GM19468 (cell line): ENCODE measurements around the gene DHRS7.

ENCODE experiments used
- ATAC-seq: cut with Tn5 transposase; IDR thresholded peaks from one replicate; pipeline ENCODE4 v1.9.1; 2021; ENCODE audit warnings: mild to moderate bottlenecking, moderate library complexity, moderate number of reproducible peaks; ENCODE audit not compliant: unreplicated experiment; ENCODE audit errors: extremely low read depth

The DHRS7 gene

DNA sequence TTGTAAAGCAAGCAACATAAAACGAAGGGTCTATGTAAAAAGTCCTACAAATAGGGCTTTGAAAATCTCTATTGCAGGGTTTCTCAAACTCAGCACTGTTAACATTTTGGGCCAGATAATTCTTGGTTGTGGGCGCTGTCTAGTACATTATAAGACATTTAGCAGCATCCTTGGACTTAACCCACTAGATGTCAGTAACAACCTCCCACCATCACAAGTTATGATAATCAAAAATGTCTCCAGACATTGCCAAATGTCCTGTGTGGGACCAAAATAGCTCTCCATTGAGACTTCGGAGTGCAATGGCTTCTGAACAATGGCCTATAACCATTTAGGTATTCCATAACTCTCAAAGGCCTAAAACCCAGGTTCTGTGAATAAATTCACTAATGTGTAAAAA lies 22.9 kb upstream of the DHRS7 start:
- ATAC-seq = no peak

DNA sequence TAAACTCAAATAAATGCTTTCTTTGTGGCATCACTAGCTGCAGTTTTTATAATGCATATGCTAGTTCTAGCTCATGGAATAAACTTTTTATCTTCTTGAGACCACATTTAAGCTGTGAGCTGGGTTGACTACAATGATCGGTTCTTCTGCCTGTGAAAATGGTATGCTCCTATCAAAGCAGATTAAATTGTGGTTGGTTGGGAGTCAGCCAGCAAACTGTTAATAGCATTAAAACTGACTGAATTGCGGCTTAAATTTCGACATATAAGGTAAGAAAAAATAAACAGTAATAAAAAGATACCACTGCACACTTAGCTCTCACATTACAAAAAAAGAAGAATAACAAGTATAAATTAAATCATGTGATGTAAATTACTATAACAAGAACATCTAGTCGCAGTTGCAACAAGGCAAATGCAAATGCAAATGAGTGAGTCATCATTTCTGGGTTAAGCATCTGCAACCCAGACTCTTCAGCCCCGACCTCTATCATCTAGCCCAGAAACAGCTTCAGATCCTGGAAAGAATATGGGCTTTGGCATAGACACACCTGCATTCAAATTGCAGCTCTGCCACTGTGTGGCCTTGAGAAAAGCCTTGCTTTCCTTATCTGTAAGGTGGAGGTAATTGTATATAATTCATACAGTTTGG lies 19.8 kb upstream of the DHRS7 start:
- no peak for ATAC-seq

DNA sequence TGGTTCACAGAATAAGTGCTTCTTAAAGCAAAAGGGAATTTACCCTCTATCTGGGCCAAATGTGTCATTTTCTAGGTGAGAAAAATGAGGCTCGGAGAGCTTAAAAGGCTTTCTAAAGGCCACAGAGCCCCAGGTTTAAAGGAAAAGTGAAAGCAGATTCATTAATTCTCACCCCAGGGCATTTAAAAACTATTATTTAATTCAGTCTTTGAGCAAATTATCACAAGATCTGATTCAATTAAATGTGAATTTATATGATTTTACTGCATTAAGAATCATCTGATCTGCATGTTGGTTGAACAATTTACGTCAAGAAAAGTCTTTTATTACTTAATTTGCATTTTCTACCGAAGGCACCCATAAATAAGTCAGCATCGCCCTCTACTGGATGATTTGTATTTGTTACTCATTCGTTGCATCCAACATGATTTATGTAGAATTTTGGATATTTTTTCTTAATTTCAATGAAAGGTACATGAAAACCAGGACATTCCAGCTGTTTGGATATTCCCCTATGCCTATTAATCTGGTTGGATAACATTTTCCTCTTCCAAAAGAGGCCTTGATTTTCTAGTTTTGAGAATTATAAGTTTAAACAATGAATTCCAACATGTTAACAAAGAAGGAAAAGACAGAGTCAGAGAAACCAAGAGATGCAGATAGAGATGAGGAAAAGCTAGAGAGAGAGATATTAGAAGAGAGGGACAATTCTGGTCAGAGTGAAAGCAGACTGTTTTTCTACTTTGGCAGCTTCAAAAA lies 19.1 kb upstream of the DHRS7 start:
- ATAC-seq = peak; percentile 41

DNA sequence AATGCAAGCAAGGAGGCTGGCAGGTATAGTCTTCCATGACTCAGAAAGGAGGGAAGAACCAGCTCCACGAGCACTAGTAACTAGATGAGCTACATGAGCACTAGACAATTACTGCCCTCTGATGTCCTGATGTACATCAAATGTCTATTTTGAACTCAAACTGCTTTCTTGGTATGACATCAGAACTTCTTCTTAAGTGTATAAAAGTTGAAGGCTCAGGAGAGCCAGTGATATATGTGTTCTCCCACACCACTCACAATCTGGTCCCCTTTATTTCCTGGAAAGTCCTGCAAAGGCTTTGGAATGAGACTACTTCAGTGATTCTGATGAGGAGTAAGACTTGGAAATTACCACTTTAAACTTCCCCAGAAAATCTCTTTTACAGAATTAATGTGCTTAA lies 18.5 kb upstream of the DHRS7 start:
- no peak for ATAC-seq

DNA sequence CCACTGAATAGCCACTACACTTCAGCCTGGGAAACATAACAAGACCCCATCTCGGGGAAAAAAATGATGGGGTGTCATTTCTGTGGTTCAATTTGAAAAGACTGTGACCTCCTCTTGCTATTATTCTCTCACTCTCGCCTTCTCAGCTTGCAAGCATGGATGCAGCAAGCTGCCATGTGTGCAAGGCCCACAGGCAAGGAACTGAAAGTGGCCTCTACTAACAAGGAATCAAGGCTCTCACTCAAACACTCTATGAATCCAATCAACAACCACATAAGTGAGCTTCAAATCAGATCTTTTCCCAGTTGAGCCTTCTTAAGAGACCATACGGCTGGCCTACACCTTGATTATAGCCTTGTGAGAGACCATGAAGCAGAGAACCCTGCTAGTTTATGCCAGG lies 17.9 kb upstream of the DHRS7 start:
- no peak for ATAC-seq

DNA sequence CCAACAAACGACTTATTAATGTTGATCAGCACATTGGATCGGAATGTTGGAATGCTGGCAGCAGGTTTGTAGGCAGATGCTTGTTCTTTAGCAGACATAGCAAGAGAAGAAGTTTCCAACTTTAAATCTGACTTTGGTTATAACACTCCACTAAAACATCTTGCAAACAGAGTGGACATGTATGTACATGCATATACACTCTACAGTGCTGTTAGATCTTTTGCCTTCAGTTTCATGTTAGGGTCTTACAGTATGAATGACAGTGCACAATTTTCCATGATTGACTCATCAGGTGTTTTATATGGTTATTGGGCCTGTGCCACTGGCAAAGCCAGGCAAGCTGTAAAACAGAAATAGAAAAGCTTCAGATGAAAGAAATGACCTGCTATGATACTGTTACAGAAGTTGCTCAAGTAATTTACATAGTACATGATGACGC lies 14.3 kb upstream of the DHRS7 start:
- no peak for ATAC-seq

DNA sequence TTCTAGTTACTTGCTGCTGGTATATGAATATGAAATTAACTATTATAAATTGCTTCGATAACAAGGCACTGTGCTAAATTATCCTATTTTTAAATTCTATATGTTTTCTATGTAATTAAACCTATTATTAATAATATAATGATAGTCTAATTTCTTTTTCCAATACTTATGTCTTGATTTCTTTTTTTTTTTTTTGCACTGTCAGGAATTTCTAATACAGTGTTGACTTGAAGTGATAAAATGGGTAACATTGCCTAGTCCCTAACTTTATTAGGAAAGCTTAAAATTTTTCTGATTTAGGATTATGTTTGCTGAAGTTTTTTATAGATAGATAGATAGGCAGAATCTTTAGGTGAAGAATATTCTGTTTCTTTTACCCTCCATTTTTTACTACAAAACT lies 13.6 kb upstream of the DHRS7 start:
- no peak for ATAC-seq

DNA sequence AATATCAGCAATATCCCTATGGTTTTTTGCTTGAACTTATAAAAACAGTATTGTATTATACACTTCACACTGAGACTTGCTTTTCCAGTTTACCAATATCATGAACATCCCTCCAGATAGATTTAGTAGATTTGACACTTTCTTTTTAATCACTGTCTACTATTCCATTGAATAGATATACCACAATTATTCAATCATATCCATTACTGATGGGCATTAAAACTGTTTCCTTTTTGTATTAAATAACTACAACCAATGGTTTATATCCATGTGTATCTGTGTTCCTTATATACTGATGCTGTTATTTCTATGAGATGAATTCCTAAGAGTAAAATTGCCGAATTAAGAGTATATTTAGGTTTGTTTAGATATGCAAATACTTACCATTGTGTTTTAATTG lies 13.0 kb upstream of the DHRS7 start:
- no peak for ATAC-seq

DNA sequence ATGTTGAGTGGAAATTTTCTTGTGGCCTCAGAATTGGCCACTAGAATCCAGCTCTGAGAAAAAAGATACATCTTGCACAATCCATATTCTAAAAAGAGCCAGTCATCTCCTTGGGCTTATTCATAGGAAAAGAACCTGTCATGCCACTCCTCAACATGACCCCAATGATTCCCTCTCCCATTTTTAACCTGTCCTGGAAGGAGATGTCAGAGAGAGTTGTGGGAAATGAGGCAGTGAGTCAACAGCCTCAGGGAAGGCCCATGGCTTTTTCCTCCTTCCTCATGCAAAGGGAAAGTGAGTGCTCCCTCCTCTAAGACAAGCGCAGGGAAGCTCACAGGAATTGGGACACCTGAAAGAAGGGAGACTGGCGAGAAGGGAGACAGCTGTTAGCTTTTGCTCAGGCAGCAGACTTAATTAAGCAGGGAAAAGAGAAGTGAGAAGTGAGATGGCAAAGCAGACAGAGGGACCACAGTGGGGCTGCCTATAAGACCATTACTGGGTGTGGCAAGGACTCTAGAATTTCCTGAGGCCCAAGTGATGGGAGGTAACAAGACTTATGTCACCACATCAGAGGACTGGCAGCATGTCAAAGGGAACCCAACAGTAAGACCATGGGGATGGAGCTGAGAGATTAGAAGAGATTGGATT lies 10.2 kb upstream of the DHRS7 start:
- ATAC-seq = no peak

DNA sequence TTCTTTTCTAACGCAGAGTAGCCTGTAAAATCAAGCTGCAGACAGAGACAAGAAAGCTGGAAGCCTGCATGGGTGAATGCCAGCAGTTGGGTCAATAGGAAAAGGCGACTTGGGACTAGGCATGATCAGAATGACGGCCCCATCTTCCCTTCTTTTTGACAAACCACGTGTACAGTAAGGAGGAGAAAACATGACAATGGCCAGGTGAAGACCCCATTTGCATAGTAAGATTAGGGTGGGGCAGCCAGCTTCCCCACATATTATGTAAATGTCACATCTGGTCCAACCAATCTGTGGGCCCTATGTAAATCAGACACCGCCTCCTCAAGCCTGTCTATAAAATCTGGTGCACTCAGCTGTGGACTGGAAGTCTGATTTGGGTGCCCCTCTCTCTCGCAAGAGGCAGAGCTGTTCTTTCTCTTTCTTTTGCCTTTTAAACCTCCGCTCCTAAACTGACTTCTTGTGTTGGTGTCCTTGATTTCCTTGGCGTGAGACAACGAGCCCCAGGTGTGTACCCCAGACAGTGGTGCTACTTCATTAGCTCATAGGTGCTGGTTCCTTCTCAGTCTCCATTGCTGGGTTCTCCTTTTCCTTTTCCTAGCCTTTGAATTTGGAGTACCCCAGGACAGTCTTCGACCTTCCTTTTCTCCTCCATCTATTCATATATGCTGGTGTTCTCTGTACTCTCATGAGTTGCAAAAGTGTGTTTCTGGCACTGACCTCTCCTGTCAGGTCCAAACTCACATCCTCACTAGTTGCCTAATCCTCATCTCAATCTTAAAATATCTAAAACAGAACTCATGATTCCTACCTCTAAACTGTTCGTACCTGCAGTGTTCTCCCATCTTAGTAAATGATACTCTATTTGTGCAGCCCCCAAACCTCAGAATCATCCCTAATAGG lies 9.4 kb upstream of the DHRS7 start:
- no peak for ATAC-seq

DNA sequence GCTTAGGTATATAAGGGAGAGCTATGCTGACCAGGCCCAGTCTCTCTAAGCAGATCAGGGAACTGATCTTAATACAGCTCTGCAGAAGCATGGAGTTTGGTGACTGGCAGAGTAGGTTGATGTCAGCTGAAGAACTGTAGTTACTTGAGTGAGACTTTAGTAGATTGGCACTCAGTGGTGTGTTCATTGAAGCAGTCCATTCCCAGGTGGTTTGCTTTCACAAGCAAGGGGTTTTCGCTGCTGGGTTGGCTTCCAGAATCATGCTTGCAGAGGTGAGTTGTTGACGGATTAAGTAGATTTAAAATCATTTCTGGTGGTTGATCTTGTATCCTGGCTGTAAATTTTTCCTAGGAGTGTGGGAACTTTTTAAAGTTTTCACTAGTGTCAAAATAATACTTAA lies 6.5 kb upstream of the DHRS7 start:
- no peak for ATAC-seq

DNA sequence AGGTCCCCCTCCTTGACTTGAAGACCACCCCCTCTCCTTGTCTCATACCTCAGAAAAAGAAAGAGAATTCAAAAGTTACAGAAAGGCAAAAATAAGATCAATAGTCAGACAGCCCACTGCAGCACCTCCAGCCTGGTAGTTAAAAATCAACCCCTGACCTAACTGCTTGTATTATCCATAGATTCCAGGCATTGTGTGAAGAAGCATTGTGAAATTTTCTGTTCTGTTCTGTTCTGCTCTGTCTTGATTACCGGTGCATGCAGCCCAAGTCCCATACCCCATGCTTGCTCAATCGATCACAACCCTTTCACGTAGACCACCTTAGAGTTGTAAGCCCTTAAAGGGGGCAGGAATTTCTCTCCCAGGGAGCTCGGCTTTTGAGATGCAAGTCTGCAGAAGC lies 5.8 kb upstream of the DHRS7 start:
- no peak for ATAC-seq

DNA sequence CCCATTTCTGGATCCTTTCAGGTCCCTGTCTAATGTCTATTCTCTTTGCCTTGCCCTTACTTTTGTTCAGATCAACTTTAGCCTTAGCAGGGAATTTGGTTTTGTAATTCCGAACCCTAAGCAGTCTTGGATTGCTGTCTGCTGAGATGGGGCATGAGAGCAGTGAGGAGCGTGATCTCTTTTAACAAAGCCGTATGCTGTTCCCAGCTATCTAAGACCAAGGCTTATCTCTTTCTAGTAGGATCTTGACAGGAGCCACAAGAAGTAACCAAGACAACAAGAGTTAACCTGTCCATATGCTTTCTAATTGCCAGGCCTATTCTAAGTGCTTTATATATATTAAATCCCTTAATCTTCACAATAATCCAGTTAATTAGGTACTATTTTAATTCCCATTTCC lies 4.5 kb upstream of the DHRS7 start:
- ATAC-seq = no peak

DNA sequence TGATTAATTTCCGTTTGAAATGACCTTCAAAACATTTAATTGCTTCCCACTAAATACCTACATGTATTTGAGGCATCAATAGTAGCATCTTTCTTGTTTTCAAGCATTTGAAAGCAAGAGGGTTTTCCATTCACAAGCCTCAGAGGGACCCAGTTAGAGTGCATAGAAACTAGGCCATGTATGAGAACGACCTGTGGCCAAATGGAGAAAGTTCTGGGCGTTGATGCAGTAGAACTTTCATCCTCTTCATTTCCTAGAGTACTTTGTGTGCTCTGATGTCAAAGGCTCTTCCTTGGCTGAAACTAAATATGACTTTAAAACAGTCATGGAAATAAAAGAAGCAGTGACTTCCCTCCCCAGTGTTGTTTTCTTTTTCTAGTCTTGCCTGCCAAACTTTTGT lies 944 bp upstream of the DHRS7 start:
- no peak for ATAC-seq

DNA sequence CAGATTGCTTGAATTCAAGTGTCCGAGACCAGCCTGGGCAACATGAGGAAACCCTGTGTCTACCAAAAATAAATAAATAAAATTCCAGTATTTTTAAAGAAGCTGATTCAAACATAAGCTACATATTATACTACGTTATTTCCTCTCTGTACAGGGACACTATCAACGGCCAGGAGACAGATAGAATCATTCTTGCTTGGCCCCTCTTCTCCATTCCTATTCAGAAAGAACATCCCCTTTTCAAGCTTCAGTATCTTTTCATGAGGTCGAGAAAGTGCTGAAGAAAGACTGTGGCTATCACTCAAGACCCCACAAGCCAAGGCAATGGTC lies 314 bp upstream of the DHRS7 start:
- ATAC-seq = no peak

DNA sequence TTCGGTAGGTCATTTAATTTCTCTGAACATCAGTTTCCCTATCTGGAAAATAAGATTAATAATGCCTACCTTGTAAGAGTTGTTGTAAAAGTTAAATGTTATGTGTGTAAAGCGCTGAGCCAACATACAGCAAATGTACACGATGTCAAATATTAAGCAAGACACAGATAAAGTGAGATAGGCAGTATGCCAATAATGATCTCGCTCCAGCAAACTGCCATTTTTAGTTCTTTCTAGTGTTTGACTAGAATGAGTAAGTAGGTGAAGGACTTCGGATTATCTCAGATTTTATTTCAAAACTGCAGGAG lies 840 bp downstream of the DHRS7 start:
- ATAC-seq = no peak

DNA sequence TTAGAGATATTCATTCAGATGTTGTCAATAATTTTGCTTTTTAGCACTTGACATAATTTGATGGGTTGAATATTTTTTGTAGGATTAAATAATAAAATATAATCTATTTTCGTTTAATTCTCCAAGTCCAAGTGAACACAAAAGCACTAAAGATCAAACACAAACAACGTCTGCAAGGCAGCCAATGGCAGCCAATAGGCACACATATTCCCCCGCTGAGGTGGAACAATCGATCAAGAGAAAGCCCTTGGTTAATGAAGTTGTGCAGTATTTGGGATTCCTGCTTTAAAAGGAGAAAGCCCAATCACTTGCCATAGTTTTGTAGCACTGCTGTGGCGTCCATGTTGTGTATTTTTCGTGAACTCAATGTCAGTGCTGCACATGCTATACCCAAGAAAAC lies 1.5 kb downstream of the DHRS7 start:
- no peak for ATAC-seq

DNA sequence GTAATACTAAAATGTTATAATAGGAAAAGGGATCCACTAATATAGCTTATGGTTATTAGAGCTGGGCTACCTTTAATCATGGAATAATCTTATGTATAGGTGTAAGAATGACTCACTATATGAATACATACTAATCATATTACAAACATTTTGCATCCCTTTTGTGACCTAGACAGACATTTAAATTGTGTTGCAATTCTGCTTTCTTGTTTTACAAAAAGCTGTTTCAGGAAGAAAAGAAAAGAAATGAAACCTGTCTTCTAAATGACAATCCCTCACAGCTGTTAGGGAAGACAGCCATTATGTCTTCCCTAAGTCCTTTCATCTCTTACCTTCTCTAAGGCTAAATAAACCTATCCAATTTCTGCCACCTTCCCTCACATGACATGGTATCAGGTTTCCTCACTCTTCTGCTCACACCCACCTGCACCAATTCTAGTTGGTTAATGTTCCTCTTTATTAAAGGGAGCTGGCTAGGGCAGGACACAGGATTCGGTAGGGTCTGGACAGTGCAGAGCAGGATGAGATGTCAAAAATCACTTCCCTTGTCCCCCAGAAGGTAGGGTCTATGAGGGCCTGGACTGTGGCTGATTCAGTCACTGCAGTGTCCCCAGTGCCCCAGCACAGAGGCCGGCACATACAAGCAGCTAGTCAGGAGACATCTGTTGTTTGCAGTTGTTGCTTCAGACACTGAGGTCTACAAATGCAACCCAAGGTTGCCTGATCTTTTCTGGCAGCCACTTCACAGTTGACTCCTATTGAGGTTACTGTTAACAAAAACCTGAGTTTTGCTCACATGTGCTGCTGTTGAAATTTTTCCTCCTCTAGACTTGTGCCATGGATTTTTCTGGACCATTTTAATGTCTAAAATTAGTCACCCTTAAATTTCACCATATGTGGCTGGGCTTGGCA lies 3.7 kb downstream of the DHRS7 start:
- ATAC-seq = no peak

DNA sequence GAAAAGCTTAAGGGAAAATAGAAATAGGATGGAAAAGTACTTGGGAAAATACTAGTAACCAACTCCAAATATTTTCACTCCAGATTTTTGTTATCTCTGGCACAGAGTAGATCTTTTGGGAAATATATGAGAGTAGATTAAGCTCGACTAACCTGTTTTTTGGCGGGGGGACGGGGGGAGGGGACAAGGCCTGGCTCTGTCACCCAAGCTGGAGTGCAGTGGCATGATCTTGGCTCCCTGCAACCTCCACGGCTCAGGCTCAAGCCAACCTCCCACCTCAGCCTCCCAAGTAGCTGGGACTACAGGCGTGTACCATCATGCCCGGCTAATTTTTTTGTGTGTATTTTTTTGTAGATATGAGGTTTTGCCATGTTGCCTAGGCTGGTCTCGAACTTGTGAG lies 4.8 kb downstream of the DHRS7 start:
- ATAC-seq = no peak

DNA sequence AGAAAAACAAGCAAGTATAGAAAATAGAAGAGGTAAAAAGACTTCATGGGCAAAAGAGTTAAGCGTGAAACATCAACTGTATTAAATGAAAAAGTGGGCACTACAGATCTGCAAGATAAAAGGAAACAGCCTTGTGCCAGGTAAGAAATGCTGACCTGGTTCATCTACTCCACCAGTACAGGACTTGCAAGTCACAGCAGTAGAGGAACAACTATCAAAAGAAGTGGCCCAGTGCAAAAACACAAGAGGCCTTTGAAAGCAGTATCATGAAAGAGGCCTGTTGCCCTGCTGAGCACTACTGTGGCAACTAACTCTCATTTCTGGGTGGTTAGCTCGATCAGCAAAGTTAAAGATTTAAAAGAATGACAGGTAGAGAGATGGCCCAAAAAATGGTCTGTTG lies 10.5 kb downstream of the DHRS7 start:
- no peak for ATAC-seq
